ENCODE results near the gene MED31. TPM values are rescaled to one million over a fixed set of nuclear protein-coding genes. Genes with fewer than 3 reads are reported as not detected.
A peak's percentile ranks its signal among the peaks of the same experiment; 100 is the strongest.

Gene MED31
- total and polyA plus RNA-seq, 9 donors = 13.6 to 20.2 (median 15.5) TPM

DNA sequence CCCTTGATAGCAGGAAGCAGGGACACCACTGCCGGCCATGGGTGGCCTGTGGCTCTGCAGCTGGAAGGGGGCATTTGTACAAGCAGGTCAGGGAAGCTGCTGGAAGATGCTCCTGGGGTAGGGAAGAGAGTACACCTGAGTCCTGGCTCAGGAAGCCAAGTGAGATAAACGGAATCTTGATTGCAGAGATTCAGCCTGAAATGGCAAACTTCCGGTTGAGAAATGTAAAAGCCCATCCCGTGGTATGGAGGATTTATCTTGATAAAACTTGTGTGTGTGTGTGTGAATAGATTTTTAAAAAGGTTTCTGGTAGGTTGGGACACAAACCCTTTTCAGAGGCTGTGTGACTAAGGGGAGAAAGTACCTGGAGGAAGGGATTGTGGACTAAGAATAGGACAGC, 29.8 kb upstream of the MED31 start:
- H3K9me3 ChIP-seq (replicated peaks; ENCODE audit: control insufficient read depth, low read depth, low read length) = no peaks in the 10 kb centered on the region
- no peak overlapping the region for H3K4me3 ChIP-seq (ENCODE audit: low read length)
- 70% methylated on average over 4 of the region's 4 CpGs for WGBS (ENCODE audit: insufficient coverage)
- H3K4me1 ChIP-seq (ENCODE audit: control insufficient read depth, insufficient read depth, low read length) = peaks cover 7% of the 10 kb centered on the region
- no peak for DNase-seq
- no peak overlapping the region for H3K27ac ChIP-seq (ENCODE audit: low read length)
- no peaks in the 10 kb centered on the region for H3K36me3 ChIP-seq (ENCODE audit: control insufficient read depth, insufficient read depth, low read length)
- H3K27me3 ChIP-seq (ENCODE audit: control insufficient read depth, insufficient read depth, low read length) = peaks cover 12% of the 10 kb centered on the region

DNA sequence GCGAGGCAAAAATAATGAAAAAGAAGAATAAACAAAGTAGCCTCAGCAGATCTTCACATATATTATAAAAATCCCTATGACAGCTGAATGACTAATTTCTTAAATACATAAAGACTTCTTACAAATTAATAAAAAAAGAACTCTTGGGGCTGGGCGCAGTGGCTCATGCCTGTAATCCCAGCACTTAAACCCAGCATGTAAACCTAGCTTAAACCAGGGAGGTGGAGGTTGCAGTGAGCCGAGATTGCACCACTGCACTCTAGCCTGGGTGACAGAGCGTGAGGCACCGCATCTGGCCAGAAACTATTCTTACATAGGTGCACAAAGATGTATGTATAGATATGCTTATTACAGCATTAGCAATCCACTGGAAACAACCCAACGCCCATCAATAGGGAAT, 27.8 kb upstream of the MED31 start:
- Histone ChIP-seq H3K9me3 (replicated peaks; ENCODE audit: control insufficient read depth, low read depth, low read length) (no peaks in the 10 kb centered on the region), H3K27ac (ENCODE audit: low read length) (no peak overlapping the region), H3K36me3 (ENCODE audit: control insufficient read depth, insufficient read depth, low read length) (no peaks in the 10 kb centered on the region), H3K4me1 (ENCODE audit: control insufficient read depth, insufficient read depth, low read length) (peaks cover 7% of the 10 kb centered on the region), H3K4me3 (ENCODE audit: low read length) (no peak overlapping the region), H3K27me3 (ENCODE audit: control insufficient read depth, insufficient read depth, low read length) (peaks cover 12% of the 10 kb centered on the region)
- no peak for DNase-seq
- 100% methylated on average over 1 of the region's 6 CpGs for WGBS (ENCODE audit: insufficient coverage)

DNA sequence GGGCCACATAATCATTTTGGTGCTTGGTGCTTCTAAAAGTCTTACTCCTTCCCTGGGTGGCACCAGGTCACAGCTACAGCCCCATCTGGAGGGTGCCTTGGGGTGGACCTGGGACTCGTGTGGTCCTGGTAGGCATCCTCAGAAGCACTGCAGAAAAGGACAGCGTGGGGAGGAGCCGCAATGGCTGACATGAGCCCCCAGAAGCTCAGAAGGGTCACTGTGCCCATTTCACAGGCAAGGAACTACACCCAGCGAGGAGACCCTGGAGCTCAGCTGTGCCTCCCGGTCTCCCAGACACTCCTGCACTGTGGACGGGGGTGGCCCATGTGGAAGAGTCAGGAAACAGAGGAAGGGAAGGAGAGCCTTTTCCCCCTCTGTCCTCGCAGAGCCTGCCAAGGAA, 26.5 kb upstream of the MED31 start:
- Histone ChIP-seq H3K9me3 (replicated peaks; ENCODE audit: control insufficient read depth, low read depth, low read length) (no peaks in the 10 kb centered on the region), H3K27ac (ENCODE audit: low read length) (no peak overlapping the region), H3K4me3 (ENCODE audit: low read length) (no peak overlapping the region), H3K27me3 (ENCODE audit: control insufficient read depth, insufficient read depth, low read length) (peaks cover 12% of the 10 kb centered on the region), H3K36me3 (ENCODE audit: control insufficient read depth, insufficient read depth, low read length) (no peaks in the 10 kb centered on the region), H3K4me1 (ENCODE audit: control insufficient read depth, insufficient read depth, low read length) (peaks cover 7% of the 10 kb centered on the region)
- no peak for DNase-seq
- 80% methylated on average over 3 of the region's 7 CpGs for WGBS (ENCODE audit: insufficient coverage)

DNA sequence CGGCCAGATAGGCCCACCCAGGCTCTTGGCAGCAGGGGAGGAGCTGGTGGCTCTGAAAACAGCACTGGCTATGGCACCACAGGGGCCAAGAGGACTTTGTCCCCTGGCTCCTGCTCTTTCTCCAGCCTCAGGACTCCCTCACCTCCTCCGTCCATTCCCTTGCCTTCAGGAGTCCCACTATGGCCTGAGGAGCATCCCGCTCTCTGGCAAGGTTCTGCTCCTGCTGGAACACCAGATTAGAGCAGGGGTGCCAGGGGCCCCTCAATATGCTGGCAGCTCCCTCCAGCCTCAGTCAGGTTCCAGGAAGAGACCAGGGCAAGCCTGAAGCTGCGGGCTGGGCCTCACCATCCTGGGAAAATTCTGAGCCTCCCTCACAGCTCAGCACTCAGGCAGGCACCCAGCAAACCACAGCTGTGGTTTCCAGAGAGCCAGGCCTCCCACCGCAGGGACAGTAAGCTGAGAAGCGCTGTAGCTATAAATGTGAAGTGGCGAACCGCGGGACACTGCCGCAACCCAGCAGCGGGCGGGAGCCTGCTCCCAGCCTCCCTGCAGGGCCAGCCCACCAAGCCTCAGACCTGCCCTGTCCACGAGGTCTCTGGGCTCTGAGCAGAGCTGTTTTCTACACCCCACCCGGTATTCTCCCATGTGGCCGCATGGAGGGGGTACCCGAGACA, 25.9 kb upstream of the MED31 start:
- H3K9me3 ChIP-seq (replicated peaks; ENCODE audit: control insufficient read depth, low read depth, low read length) = no peaks in the 10 kb centered on the region
- DNase-seq = peak; percentile 33
- peaks cover 12% of the 10 kb centered on the region for H3K27me3 ChIP-seq (ENCODE audit: control insufficient read depth, insufficient read depth, low read length)
- no peak overlapping the region for H3K4me3 ChIP-seq (ENCODE audit: low read length)
- no peak overlapping the region for H3K27ac ChIP-seq (ENCODE audit: low read length)
- WGBS (ENCODE audit: insufficient coverage) = 25% methylated on average over 11 of the region's 16 CpGs
- H3K4me1 ChIP-seq (ENCODE audit: control insufficient read depth, insufficient read depth, low read length) = peaks cover 7% of the 10 kb centered on the region
- no peaks in the 10 kb centered on the region for H3K36me3 ChIP-seq (ENCODE audit: control insufficient read depth, insufficient read depth, low read length)

DNA sequence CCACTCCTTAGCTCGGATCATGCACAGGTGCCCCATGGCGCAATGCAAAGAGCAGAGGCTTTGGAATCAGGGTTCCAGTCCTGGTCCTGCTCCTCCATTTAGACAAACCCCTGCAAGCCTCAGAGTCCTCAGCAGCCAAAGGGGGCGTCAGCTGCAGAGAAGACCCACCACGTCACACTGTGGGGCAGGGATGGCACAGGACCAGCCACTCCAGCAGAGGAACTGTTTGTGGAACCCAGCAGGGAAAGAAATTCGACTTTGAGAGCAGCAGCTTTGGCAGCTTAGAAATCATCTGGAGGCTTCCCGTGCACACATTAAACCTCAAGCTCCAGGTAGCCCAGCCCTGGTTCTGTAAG, 25.4 kb upstream of the MED31 start:
- peaks cover 12% of the 10 kb centered on the region for H3K27me3 ChIP-seq (ENCODE audit: control insufficient read depth, insufficient read depth, low read length)
- H3K36me3 ChIP-seq (ENCODE audit: control insufficient read depth, insufficient read depth, low read length) = no peaks in the 10 kb centered on the region
- no peak overlapping the region for H3K27ac ChIP-seq (ENCODE audit: low read length)
- WGBS (ENCODE audit: insufficient coverage) = 59% methylated on average over 5 of the region's 6 CpGs
- no peak overlapping the region for H3K4me3 ChIP-seq (ENCODE audit: low read length)
- peaks cover 7% of the 10 kb centered on the region for H3K4me1 ChIP-seq (ENCODE audit: control insufficient read depth, insufficient read depth, low read length)
- H3K9me3 ChIP-seq (replicated peaks; ENCODE audit: control insufficient read depth, low read depth, low read length) = no peaks in the 10 kb centered on the region
- DNase-seq = no peak

DNA sequence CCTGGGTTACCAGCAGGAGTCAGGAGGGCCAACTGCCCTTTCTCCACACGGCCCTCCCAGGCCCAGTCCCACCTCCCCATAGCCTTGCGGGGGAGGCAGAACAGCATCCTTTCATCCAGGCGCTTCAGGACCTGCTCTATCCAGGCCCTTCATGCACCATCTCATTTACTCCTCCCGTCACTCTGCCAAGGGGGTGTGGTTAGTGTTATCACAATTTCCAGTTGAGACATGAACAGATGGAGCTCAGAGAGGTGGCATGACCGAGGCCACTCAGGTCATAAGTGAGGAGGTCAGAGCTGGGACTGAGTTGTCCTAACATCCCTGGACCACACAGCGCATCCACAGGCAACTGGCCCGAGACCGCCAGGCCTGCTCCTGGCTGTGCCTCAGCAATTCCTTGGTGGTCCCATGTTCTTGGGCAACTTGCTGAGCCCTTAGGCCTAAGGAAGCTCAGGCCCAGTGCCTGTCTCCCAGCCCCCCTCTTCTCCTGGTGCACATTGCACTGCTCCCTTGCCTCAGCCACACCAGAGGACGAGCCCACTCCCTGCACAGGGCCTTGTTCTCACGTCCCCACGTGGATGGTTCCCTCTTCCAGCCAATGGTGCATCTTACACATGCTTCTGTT, 23.9 kb upstream of the MED31 start:
- no peak overlapping the region for H3K4me3 ChIP-seq (ENCODE audit: low read length)
- peaks cover 17% of the 10 kb centered on the region for H3K27me3 ChIP-seq (ENCODE audit: control insufficient read depth, insufficient read depth, low read length)
- no peak for DNase-seq
- no peak overlapping the region for H3K27ac ChIP-seq (ENCODE audit: low read length)
- no peaks in the 10 kb centered on the region for H3K36me3 ChIP-seq (ENCODE audit: control insufficient read depth, insufficient read depth, low read length)
- H3K4me1 ChIP-seq (ENCODE audit: control insufficient read depth, insufficient read depth, low read length) = peaks cover 7% of the 10 kb centered on the region
- H3K9me3 ChIP-seq (replicated peaks; ENCODE audit: control insufficient read depth, low read depth, low read length) = no peaks in the 10 kb centered on the region
- 66% methylated on average over 7 of the region's 11 CpGs for WGBS (ENCODE audit: insufficient coverage)

DNA sequence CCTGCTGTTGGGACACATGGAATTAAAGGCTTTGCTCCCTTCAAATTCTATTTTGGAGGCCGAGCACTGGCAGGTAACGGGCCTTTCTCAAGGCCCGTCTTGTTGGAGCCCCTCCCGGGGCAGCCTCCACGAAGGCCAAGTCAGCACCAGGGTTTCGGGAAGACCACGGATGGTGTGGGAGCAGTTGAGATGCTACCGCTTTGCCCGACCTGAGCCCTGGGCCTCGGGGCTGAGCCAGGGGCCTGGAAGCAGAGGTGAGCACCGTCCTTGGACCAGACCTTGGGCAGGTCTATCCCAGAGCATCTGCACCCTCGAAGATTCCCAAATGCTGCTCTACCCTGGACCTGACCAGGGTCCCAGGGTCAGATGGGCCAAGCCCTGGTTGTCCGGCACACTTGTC, 23.2 kb upstream of the MED31 start:
- Histone ChIP-seq H3K4me3 (ENCODE audit: low read length) (no peak overlapping the region), H3K4me1 (ENCODE audit: control insufficient read depth, insufficient read depth, low read length) (peaks cover 7% of the 10 kb centered on the region), H3K36me3 (ENCODE audit: control insufficient read depth, insufficient read depth, low read length) (no peaks in the 10 kb centered on the region), H3K9me3 (replicated peaks; ENCODE audit: control insufficient read depth, low read depth, low read length) (no peaks in the 10 kb centered on the region), H3K27ac (ENCODE audit: low read length) (no peak overlapping the region), H3K27me3 (ENCODE audit: control insufficient read depth, insufficient read depth, low read length) (peaks cover 17% of the 10 kb centered on the region)
- DNase-seq = no peak
- 89% methylated on average over 13 of the region's 13 CpGs for WGBS (ENCODE audit: insufficient coverage)

DNA sequence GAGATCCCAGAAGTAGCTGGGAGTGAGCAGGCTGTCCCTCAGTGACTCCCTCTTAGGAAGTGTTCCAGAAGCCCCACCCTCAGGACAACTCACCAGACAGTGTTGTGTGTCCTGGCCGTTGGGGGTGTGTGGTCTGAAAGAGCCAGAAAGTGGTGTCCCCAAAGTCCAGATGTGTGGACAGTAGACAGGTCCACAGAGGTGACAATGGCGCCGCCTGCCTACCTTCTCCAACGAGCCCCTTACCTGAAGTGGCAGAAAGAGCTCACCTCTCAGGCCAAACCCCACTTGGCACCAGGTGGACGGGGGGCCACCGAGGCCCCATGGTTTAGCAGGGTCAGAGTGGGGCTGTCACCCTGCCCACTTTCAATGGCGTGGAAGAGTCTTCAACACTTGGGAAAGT, 20.0 kb upstream of the MED31 start:
- Histone ChIP-seq H3K27ac (ENCODE audit: low read length) (no peak overlapping the region), H3K36me3 (ENCODE audit: control insufficient read depth, insufficient read depth, low read length) (no peaks in the 10 kb centered on the region), H3K4me1 (ENCODE audit: control insufficient read depth, insufficient read depth, low read length) (no peaks in the 10 kb centered on the region), H3K27me3 (ENCODE audit: control insufficient read depth, insufficient read depth, low read length) (peaks cover 19% of the 10 kb centered on the region), H3K9me3 (replicated peaks; ENCODE audit: control insufficient read depth, low read depth, low read length) (no peaks in the 10 kb centered on the region), H3K4me3 (ENCODE audit: low read length) (no peak overlapping the region)
- WGBS (ENCODE audit: insufficient coverage) = 89% methylated on average over 6 of the region's 7 CpGs
- no peak for DNase-seq

DNA sequence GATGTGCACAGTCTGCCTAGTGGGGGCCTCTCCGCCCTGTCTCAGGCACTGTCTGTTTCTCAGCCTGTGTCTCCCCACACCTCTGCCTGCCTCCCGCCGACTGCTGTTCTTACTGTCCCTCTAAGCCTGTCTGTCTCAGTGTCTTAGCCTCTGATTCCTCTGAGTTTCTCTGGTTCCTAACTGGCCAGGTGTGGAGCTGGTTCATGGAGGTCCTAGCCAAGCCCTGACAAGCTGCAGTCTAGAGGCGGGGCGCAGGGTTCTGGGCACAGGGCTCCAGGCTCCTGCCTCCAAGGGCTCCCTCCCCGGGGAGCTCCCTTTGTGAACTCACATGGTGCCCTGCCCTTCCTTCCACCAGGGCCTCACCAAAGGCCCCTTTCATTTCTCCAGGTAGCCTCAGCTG, 19.6 kb upstream of the MED31 start:
- DNase-seq = no peak
- H3K4me3 ChIP-seq (ENCODE audit: low read length) = no peak overlapping the region
- no peaks in the 10 kb centered on the region for H3K36me3 ChIP-seq (ENCODE audit: control insufficient read depth, insufficient read depth, low read length)
- H3K4me1 ChIP-seq (ENCODE audit: control insufficient read depth, insufficient read depth, low read length) = no peaks in the 10 kb centered on the region
- 65% methylated on average over 3 of the region's 6 CpGs for WGBS (ENCODE audit: insufficient coverage)
- peaks cover 19% of the 10 kb centered on the region for H3K27me3 ChIP-seq (ENCODE audit: control insufficient read depth, insufficient read depth, low read length)
- no peak overlapping the region for H3K27ac ChIP-seq (ENCODE audit: low read length)
- no peaks in the 10 kb centered on the region for H3K9me3 ChIP-seq (replicated peaks; ENCODE audit: control insufficient read depth, low read depth, low read length)

DNA sequence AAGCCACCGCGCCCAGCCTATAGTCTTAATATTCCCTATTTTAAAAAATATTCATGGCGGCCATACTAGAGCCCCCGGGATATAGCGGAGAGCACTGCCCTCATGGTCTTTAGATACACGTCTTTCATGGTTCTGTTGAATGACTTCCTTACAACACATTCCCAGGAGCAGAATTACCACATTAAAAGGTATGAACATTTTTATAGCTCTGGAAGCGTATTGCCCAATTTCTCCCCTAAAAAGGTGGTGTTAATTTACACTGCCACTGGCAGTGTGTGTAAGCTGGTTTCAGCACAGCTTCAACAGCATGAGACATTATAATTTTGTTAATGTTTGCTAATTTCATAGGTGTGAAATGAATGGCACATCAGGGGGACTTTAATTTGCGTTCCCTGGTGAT, 19.2 kb upstream of the MED31 start:
- no peaks in the 10 kb centered on the region for H3K9me3 ChIP-seq (replicated peaks; ENCODE audit: control insufficient read depth, low read depth, low read length)
- H3K4me1 ChIP-seq (ENCODE audit: control insufficient read depth, insufficient read depth, low read length) = no peaks in the 10 kb centered on the region
- no peaks in the 10 kb centered on the region for H3K36me3 ChIP-seq (ENCODE audit: control insufficient read depth, insufficient read depth, low read length)
- 95% methylated on average over 3 of the region's 8 CpGs for WGBS (ENCODE audit: insufficient coverage)
- no peak overlapping the region for H3K4me3 ChIP-seq (ENCODE audit: low read length)
- H3K27me3 ChIP-seq (ENCODE audit: control insufficient read depth, insufficient read depth, low read length) = peaks cover 19% of the 10 kb centered on the region
- no peak overlapping the region for H3K27ac ChIP-seq (ENCODE audit: low read length)
- DNase-seq = no peak
